ENCODE data around the gene ARHGAP15.

Gene ARHGAP15

DNA sequence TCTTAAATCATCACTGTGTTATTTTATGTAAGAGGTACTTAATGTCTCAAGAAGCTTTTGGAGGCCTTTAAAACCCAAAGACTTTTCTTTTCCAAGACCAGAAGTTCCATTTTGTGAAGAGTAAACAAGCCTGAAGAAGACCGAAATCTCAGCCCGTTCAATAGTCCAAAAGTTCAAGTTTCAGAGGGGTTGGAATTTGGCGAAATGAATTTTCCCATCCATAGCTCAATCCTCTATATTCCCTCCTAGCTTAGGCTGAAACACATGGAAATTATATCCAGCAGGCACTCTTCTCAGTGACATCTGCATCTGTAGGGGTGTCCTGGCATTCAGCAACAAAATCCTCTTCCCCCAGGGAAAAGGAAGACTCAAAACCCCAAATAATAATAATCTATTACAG is 344.6 kb downstream of the ARHGAP15 start:
- Histone ChIP-seq H3K36me3 (ENCODE audit: insufficient read depth) (no peaks in the 10 kb centered on the region), H3K27ac (no peak overlapping the region), H2AFZ (ENCODE audit: low read depth) (no peak overlapping the region), H3K4me1 (ENCODE audit: low read depth, poor library complexity, severe bottlenecking) (peaks cover 7% of the 10 kb centered on the region), H3K4me3 (IDR thresholded peaks at IDR 0.05; ENCODE audit: insufficient read depth, low read depth, low read length) (no peak overlapping the region), H3K4me2 (no peak overlapping the region), H3K79me2 (ENCODE audit: insufficient read depth, low read depth) (no peaks in the 10 kb centered on the region), H3K9ac (no peak overlapping the region), H4K20me1 (ENCODE audit: insufficient read depth) (no peaks in the 10 kb centered on the region), H3K27me3 (ENCODE audit: insufficient read depth, low read depth) (no peaks in the 10 kb centered on the region)
- TF ChIP-seq CTCF (conservative IDR thresholded peaks at IDR 0.05; ENCODE audit: low read depth, low read length), result no peak

GRCh38 chr2:143474586-143474985 is 345.4 kb downstream of the ARHGAP15 start:
- H4K20me1 ChIP-seq (ENCODE audit: insufficient read depth), result no peaks in the 10 kb centered on the region
- H3K79me2 ChIP-seq (ENCODE audit: insufficient read depth, low read depth), result no peaks in the 10 kb centered on the region
- H2AFZ ChIP-seq (ENCODE audit: low read depth), result no peak overlapping the region
- no peak overlapping the region for H3K27ac ChIP-seq
- H3K27me3 ChIP-seq (ENCODE audit: insufficient read depth, low read depth), result no peaks in the 10 kb centered on the region
- no peak for TF ChIP-seq CTCF (conservative IDR thresholded peaks at IDR 0.05; ENCODE audit: low read depth, low read length)
- no peak overlapping the region for H3K9ac ChIP-seq
- H3K4me3 ChIP-seq (IDR thresholded peaks at IDR 0.05; ENCODE audit: insufficient read depth, low read depth, low read length), result no peak overlapping the region
- H3K36me3 ChIP-seq (ENCODE audit: insufficient read depth), result no peaks in the 10 kb centered on the region
- H3K4me1 ChIP-seq (ENCODE audit: low read depth, poor library complexity, severe bottlenecking), result no peaks in the 10 kb centered on the region
- no peak overlapping the region for H3K4me2 ChIP-seq

- Histone ChIP-seq H3K27ac (no peak overlapping the region), H3K4me2 (no peak overlapping the region), H3K79me2 (ENCODE audit: insufficient read depth, low read depth) (no peaks in the 10 kb centered on the region), H3K36me3 (ENCODE audit: insufficient read depth) (no peaks in the 10 kb centered on the region), H2AFZ (ENCODE audit: low read depth) (no peak overlapping the region), H3K4me3 (IDR thresholded peaks at IDR 0.05; ENCODE audit: insufficient read depth, low read depth, low read length) (no peak overlapping the region), H4K20me1 (ENCODE audit: insufficient read depth) (no peaks in the 10 kb centered on the region), H3K9ac (no peak overlapping the region), H3K4me1 (ENCODE audit: low read depth, poor library complexity, severe bottlenecking) (no peaks in the 10 kb centered on the region), H3K27me3 (ENCODE audit: insufficient read depth, low read depth) (no peaks in the 10 kb centered on the region)
- no peak for TF ChIP-seq CTCF (conservative IDR thresholded peaks at IDR 0.05; ENCODE audit: low read depth, low read length)
Observed at GRCh38 chr2:143475041-143475776, 346.0 kb downstream of the ARHGAP15 start.

DNA sequence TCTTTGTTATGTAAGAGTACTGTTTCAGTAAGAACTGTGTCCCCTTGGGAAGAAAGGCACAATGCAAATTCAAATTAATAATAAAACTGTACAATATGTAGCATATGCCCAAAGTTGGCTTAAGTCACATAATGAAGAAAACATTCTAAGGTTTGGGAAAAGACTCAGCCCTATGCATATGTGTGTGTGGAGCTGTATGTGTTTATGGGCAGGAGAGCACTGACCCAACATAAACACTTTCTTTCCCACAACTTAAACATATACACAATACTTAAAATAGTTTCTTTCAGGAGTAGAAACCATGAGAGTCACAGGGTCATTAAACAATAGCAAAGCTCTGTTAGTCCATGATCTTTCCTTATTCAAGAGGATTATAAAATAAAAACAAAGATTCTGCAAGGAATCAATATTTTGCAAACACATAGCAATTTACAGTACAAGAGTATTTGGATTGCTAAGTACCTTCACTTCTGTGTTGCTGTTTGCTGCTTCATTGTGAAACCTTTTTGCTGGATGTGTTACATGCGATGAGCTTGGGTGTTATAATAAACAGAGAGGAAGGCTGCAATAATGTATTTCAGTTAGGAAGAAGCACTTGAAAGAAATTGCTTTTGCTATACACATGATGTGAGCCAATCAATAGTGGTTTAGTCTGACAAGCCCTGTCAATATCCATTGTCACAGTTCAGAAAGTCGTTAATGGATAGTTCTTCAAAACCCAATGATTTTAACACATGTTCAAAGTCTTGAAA is 347.3 kb downstream of the ARHGAP15 start:
- no peaks in the 10 kb centered on the region for H3K79me2 ChIP-seq (ENCODE audit: insufficient read depth, low read depth)
- no peak overlapping the region for H3K9ac ChIP-seq
- no peaks in the 10 kb centered on the region for H3K27me3 ChIP-seq (ENCODE audit: insufficient read depth, low read depth)
- no peaks in the 10 kb centered on the region for H3K4me1 ChIP-seq (ENCODE audit: low read depth, poor library complexity, severe bottlenecking)
- no peaks in the 10 kb centered on the region for H4K20me1 ChIP-seq (ENCODE audit: insufficient read depth)
- no peak overlapping the region for H2AFZ ChIP-seq (ENCODE audit: low read depth)
- H3K27ac ChIP-seq, result no peak overlapping the region
- TF ChIP-seq CTCF (conservative IDR thresholded peaks at IDR 0.05; ENCODE audit: low read depth, low read length), result no peak
- H3K4me2 ChIP-seq, result no peak overlapping the region
- H3K4me3 ChIP-seq (IDR thresholded peaks at IDR 0.05; ENCODE audit: insufficient read depth, low read depth, low read length), result no peak overlapping the region
- no peaks in the 10 kb centered on the region for H3K36me3 ChIP-seq (ENCODE audit: insufficient read depth)

All from KMS-11 (cell line).